ENCODE measurements around the gene CIP2A.

The CIP2A gene

GRCh38 chr3:108509263-108509662 is 80.0 kb downstream of the CIP2A start:
- peak; percentile 38 for DNase-seq

- no peak for DNase-seq
Observed at GRCh38 chr3:108507902-108508301, 81.3 kb downstream of the CIP2A start.

- no peak for DNase-seq
Observed at GRCh38 chr3:108505811-108506210, 83.4 kb downstream of the CIP2A start.

DNA sequence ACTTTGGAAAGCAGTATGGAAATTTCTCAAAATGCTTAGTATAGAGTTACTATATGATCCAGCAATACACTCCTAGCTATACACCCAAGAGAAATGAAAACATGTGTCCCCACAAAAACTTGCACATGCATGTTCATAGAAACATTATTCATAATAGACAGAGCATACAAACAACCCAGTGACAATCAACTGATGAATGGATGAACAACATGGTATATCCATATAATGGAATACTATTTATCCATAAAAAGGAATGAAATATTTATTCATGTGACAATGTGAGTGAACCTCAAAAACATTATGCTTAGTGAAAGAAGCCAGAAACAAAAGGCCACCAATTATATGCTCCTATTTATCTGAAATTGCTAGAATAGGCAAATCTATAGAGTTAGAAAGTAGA is 85.5 kb downstream of the CIP2A start:
- DNase-seq, result no peak

DNA sequence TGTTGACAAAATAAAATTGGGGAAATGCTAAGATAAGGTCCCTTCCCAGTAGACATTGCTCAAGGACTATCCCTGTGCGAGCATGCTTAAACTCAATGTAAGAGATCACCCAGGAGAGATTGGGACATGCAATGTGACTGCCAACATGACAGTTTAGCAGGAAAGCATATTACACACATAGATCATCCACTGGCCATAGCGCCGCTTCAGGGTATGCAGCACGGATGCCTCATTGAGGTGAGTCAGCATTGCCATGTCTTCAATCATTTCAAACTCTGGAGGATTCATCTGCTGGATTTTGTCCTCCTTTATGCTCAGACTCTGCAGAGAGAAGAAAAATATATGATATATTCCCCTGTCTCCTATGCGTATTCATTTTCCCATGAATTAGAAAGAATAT is 87.7 kb downstream of the CIP2A start:
- DNase-seq, result no peak

DNA sequence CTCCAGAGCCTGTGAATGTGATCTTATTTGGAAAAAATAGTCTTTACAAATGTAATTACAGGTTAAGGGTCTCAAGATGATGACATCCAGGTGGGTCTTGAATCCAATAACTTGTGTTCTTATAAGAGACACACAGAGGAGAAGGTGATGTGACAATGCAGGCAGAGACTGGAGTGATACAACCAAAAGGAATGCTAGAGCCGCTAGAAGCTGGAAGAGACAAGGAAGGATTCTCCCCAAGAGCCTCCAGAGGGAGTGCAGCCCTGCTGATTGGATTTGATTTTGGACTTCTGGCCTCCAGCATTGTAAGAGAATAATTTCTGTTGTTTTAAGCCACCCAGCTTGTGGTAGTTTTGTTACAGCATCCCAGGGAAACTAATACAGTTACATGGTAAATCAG is 88.5 kb downstream of the CIP2A start:
- DNase-seq, result no peak

Measured in NCI-H69 (cell line).